Endodermal cell (in vitro differentiated cells): ENCODE measurements around the gene POMP. TPM values are rescaled to one million over a fixed set of nuclear protein-coding genes. Genes with fewer than 3 reads are reported as not detected.

ENCODE experiments used
- DNase-seq: peaks from one replicate; pipeline ENCODE4 v3.0.0-alpha.2; 2017
- H3K27ac ChIP-seq: 2 replicates; pipeline ENCODE4 v1.5.1; 2013; ENCODE audit warnings: mild to moderate bottlenecking, low read depth, low read length, moderate library complexity
- H3K27me3 ChIP-seq: 2 replicates; pipeline ENCODE4 v1.6.1; 2013; ENCODE audit warnings: mild to moderate bottlenecking, low read length, moderate library complexity; ENCODE audit not compliant: insufficient read depth, control insufficient read depth, poor library complexity, severe bottlenecking
- H3K36me3 ChIP-seq: 2 replicates; pipeline ENCODE4 v1.7.0; 2013; ENCODE audit warnings: mild to moderate bottlenecking, low read length, moderate library complexity; ENCODE audit not compliant: control insufficient read depth, insufficient read depth
- H3K4me1 ChIP-seq: one replicate; pipeline ENCODE4 v1.7.0; 2013; ENCODE audit warnings: low read length; ENCODE audit not compliant: control insufficient read depth, insufficient read depth
- H3K4me3 ChIP-seq: 2 replicates; pipeline ENCODE4 v1.5.1; 2013; ENCODE audit warnings: mild to moderate bottlenecking, low read length, moderate library complexity
- H3K9ac ChIP-seq: 2 replicates; pipeline ENCODE4 v1.6.1; 2013; ENCODE audit warnings: mild to moderate bottlenecking, low read length, moderate library complexity; ENCODE audit not compliant: poor library complexity, severe bottlenecking; ENCODE audit errors: extremely low read depth
- H3K9me3 ChIP-seq: 2 replicates; pipeline ENCODE4 v1.6.1; 2013; ENCODE audit warnings: mild to moderate bottlenecking, low read length, moderate library complexity; ENCODE audit not compliant: control insufficient read depth
- H3K27ac Mint-ChIP-seq: 2 replicates; pipeline ENCODE4 v1.8.0; 2020; ENCODE audit warnings: mixed read lengths
- H3K27me3 Mint-ChIP-seq: 2 replicates; pipeline ENCODE4 v1.8.0; 2021; ENCODE audit warnings: mild to moderate bottlenecking, mixed read lengths; ENCODE audit not compliant: insufficient read depth
- H3K36me3 Mint-ChIP-seq: 2 replicates; pipeline ENCODE4 v1.8.0; 2020; ENCODE audit warnings: low read depth, mixed read lengths
- H3K4me1 Mint-ChIP-seq: 2 replicates; pipeline ENCODE4 v1.8.0; 2020; ENCODE audit warnings: mixed read lengths
- H3K4me3 Mint-ChIP-seq: 2 replicates; pipeline ENCODE4 v1.8.0; 2020; ENCODE audit warnings: mild to moderate bottlenecking, moderate library complexity, mixed read lengths
- H3K9me3 Mint-ChIP-seq: 2 replicates; pipeline ENCODE4 v1.8.0; 2020; ENCODE audit warnings: mild to moderate bottlenecking, mixed read lengths
- WGBS, 2 experiments: methylation state at CpG; one replicate each; pipeline versions ENCODE4 v1.1.5 to v1.1.7; 2013; ENCODE audit warnings: missing lambda C conversion rate in 2 of 2, mixed read lengths in 1 of 2; ENCODE audit not compliant: insufficient coverage in 1 of 2, insufficient read length in 1 of 2; 5-methylcytosine and 5-hydroxymethylcytosine counted together
- total RNA-seq, 2 donors: library from RNA; stranded (reverse); fragmentation: NEBNext Ultra II Directional in 1 of 2; extraction: Animal tissue kit (Norgen Biotek cat#: 25700) in 1 of 2; gene quantifications; 2 replicates in 1 of 2; 3 replicates in 1 of 2; pipeline ENCODE4 v1.2.1, GENCODE V29; 2021
- TF ChIP-seq, protein P1 (sequence below): fragments of 200-600 bp; sonication (generic); conservative IDR thresholded peaks from 2 replicates; pipeline ENCODE4 v1.5.0; 2021; ENCODE audit warnings: antibody characterized with exemption, mild to moderate bottlenecking

POMP gene
- total RNA-seq, 2 donors from 2014 or later = 88.8 to 95.4 TPM

GRCh38 chr13:28630869-28631268, 28.1 kb upstream of the POMP start:
- H3K27me3 Mint-ChIP-seq = peaks cover 20% of the 10 kb centered on the region
- Histone ChIP-seq H3K27ac (no peak overlapping the region), H3K9ac (no peak overlapping the region), H3K4me1 (peaks cover 6% of the 10 kb centered on the region), H3K4me3 (no peak overlapping the region), H3K36me3 (no peaks in the 10 kb centered on the region), H3K27me3 (peaks cover 11% of the 10 kb centered on the region), H3K9me3 (no peaks in the 10 kb centered on the region)
- H3K27ac Mint-ChIP-seq = no peak overlapping the region
- TF ChIP-seq, protein P1, sequence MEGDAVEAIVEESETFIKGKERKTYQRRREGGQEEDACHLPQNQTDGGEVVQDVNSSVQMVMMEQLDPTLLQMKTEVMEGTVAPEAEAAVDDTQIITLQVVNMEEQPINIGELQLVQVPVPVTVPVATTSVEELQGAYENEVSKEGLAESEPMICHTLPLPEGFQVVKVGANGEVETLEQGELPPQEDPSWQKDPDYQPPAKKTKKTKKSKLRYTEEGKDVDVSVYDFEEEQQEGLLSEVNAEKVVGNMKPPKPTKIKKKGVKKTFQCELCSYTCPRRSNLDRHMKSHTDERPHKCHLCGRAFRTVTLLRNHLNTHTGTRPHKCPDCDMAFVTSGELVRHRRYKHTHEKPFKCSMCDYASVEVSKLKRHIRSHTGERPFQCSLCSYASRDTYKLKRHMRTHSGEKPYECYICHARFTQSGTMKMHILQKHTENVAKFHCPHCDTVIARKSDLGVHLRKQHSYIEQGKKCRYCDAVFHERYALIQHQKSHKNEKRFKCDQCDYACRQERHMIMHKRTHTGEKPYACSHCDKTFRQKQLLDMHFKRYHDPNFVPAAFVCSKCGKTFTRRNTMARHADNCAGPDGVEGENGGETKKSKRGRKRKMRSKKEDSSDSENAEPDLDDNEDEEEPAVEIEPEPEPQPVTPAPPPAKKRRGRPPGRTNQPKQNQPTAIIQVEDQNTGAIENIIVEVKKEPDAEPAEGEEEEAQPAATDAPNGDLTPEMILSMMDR = no peak
- 100% methylated on average over 4 of the region's 4 CpGs; no CpG with 5 or more reads in 1 of the 2 experiments for WGBS, 2 experiments
- no peaks in the 10 kb centered on the region for H3K36me3 Mint-ChIP-seq
- no peaks in the 10 kb centered on the region for H3K9me3 Mint-ChIP-seq
- no peak for DNase-seq
- peaks cover 10% of the 10 kb centered on the region for H3K4me1 Mint-ChIP-seq
- H3K4me3 Mint-ChIP-seq = no peak overlapping the region

DNA sequence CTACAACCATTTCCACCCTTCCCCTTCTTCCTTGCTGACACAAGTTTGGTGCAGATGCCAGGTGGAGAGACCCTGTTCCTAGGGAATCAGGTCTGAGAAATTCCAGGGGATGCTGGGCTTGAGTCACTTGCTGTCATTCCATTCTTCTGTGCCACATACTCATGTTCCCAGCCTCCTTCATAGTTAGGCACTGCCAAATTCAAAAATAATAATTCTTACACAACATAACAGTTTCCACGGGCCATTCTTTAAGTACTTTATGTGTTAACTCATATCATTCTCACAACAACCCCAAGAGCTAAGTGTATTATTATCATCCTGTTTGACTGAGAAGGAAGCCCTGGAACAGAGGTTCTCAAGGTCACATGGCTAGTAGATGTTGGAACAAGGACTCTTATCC, 27.1 kb upstream of the POMP start:
- 94% methylated on average over 1 of the region's 1 CpG; no CpG with 5 or more reads in 1 of the 2 experiments for WGBS, 2 experiments

GRCh38 chr13:28636069-28636468, 22.9 kb upstream of the POMP start:
- Mint-ChIP-seq H3K27me3 (no peaks in the 10 kb centered on the region), H3K4me1 (peaks cover 7% of the 10 kb centered on the region), H3K9me3 (no peaks in the 10 kb centered on the region), H3K36me3 (no peaks in the 10 kb centered on the region), H3K4me3 (no peak overlapping the region), H3K27ac (no peak overlapping the region)
- no peaks in the 10 kb centered on the region for H3K27me3 ChIP-seq
- peaks cover 6% of the 10 kb centered on the region for H3K4me1 ChIP-seq
- no peaks in the 10 kb centered on the region for H3K9me3 ChIP-seq
- no peak overlapping the region for H3K27ac ChIP-seq
- no peak overlapping the region for H3K4me3 ChIP-seq
- no peak overlapping the region for H3K9ac ChIP-seq
- 88% methylated on average over 1 of the region's 1 CpG; no CpG with 5 or more reads in 1 of the 2 experiments for WGBS, 2 experiments
- no peak for DNase-seq
- H3K36me3 ChIP-seq = no peaks in the 10 kb centered on the region
- TF ChIP-seq, protein P1 = no peak

More for the DNA sequence above, 27.1 kb upstream of the POMP start:
- Histone ChIP-seq H3K9me3 (no peaks in the 10 kb centered on the region), H3K36me3 (no peaks in the 10 kb centered on the region), H3K4me3 (no peak overlapping the region), H3K9ac (no peak overlapping the region), H3K4me1 (peaks cover under 1% of the 10 kb centered on the region), H3K27ac (no peak overlapping the region), H3K27me3 (peaks cover 11% of the 10 kb centered on the region)
- Mint-ChIP-seq H3K36me3 (no peaks in the 10 kb centered on the region), H3K27ac (no peak overlapping the region), H3K9me3 (no peaks in the 10 kb centered on the region), H3K4me1 (peaks cover under 1% of the 10 kb centered on the region), H3K27me3 (peaks cover 20% of the 10 kb centered on the region), H3K4me3 (no peak overlapping the region)
- no peak for DNase-seq
- TF ChIP-seq, protein P1 = no peak
